Lower leg skin (tissue), 3 donors: Measurements from ENCODE around the gene ORMDL1.

Source experiments
- CTCF ChIP-seq, 3 donors: fragments of 450-650 bp; IDR thresholded peaks; one replicate each; pipeline ENCODE4 v1.5.1; 2016; ENCODE audit warnings: antibody characterized with exemption in 3 of 3, mild to moderate bottlenecking in 3 of 3, moderate library complexity in 2 of 3
- POLR2A ChIP-seq, 2 donors: fragments of 450-650 bp; IDR thresholded peaks; one replicate each; pipeline ENCODE4 v1.6.1; 2016 to 2017; ENCODE audit warnings: antibody characterized with exemption in 2 of 2, mild to moderate bottlenecking in 1 of 2, moderate library complexity in 1 of 2

- TF ChIP-seq POLR2A (IDR thresholded peaks at IDR 0.05) (no peak), CTCF (IDR thresholded peaks at IDR 0.05) (no peak)
Measured at GRCh38 chr2:189762551-189763298, 21.4 kb downstream of the ORMDL1 start, which contains the start of gene OSGEPL1.
